Stimulated activated effector memory CD8-positive, alpha-beta T cell treated with anti-CD3 and anti-CD28 coated beads, Interleukin-12 subunit alpha, Interleukin-12 subunit beta, amount 100 ng/mL, for 72 hours (primary cell): Measurements from ENCODE around the gene VIP.
A peak's percentile ranks its signal among the peaks of the same experiment; 100 is the strongest.
"Not testable (repeated sequence)": the region's sequence is repeated elsewhere in the genome, so short reads cannot be mapped to it uniquely, and the experiment has no call there.

Experiments
- ATAC-seq: fragments of 150-1000 bp; cut with Tn5 transposase; 2 replicates; pipeline ENCODE4 v1.10.0; 2021
- DNase-seq, 2 donors: peaks; one replicate each; pipeline ENCODE4 v3.0.0; 2021 to 2022; ENCODE audit warnings: low spot score in 2 of 2
- H3K27ac Mint-ChIP-seq: one replicate; pipeline ENCODE4 v1.8.0; 2022; ENCODE audit warnings: mild to moderate bottlenecking, mixed read lengths
- H3K36me3 Mint-ChIP-seq: one replicate; pipeline ENCODE4 v1.8.0; 2022; ENCODE audit warnings: mild to moderate bottlenecking, mixed read lengths
- H3K4me1 Mint-ChIP-seq: one replicate; pipeline ENCODE4 v1.8.0; 2022; ENCODE audit warnings: mixed read lengths
- H3K4me3 Mint-ChIP-seq: one replicate; pipeline ENCODE4 v1.8.0; 2022; ENCODE audit warnings: mild to moderate bottlenecking, mixed read lengths
- H3K9me3 Mint-ChIP-seq: one replicate; pipeline ENCODE4 v1.8.0; 2022; ENCODE audit warnings: mixed read lengths

Gene VIP

GRCh38 chr6:152750694-152751093 lies at the start of gene VIP:
Gene VIP, plus strand, starts transcription at chr6:152750797. Its CDS starts 1,381 bp downstream, at chr6:152752178.
- no peaks in the 10 kb centered on the region for H3K9me3 Mint-ChIP-seq
- H3K4me1 Mint-ChIP-seq = no peaks in the 10 kb centered on the region
- H3K36me3 Mint-ChIP-seq = no peaks in the 10 kb centered on the region
- no peak within 1 kb of the TSS for H3K27ac Mint-ChIP-seq
- DNase-seq = no peak
- ATAC-seq = peak; percentile 40
- H3K4me3 Mint-ChIP-seq = no peak within 1 kb of the TSS

DNA sequence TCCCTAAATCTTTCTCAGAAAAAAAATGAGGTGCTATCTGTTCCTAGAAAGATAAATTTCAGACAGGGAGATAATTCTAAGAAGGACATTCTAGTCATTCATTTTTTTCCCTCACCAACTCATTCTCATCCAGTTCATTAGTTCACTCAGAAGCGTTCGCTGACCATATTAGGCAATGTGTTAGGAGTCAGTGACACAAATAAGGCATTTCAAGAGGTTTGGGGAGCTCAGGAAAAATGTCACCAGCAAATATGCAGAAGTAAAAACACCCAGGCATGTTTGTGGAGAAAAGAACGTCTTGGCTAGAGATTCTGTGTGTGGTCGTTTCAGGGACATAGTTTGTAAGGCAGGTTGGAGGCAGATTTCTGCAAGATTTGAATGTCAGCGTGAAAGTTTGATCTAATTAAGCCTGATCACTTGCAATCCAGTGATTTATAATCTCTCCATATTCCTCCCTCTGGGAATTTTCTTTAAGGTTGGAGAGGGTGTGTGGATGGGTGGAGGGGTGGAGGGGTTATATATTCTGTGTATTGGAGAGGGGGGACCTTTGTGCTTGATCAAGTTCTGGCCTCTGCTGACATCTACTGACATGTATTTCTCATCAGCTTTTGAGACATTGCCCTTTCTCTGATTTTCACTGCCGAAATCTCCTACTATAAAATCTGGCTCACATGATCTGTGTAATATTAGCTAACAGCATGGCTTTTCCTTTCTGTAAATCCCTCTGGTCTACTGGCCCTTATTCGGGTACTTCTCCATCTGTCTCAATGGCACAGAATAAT lies 49.3 kb upstream of the VIP start:
- Mint-ChIP-seq H3K4me1 (no peaks in the 10 kb centered on the region), H3K9me3 (no peaks in the 10 kb centered on the region), H3K36me3 (no peaks in the 10 kb centered on the region), H3K27ac (no peak overlapping the region), H3K4me3 (no peak overlapping the region)
- DNase-seq = no peak
- ATAC-seq = peak; percentile 36

- Mint-ChIP-seq H3K27ac (no peak overlapping the region), H3K4me3 (no peak overlapping the region), H3K9me3 (no peaks in the 10 kb centered on the region), H3K36me3 (no peaks in the 10 kb centered on the region), H3K4me1 (no peaks in the 10 kb centered on the region)
- DNase-seq = no peak
- no peak for ATAC-seq
Observed at GRCh38 chr6:152701863-152702401, 48.7 kb upstream of the VIP start.

GRCh38 chr6:152703750-152704149 lies 46.8 kb upstream of the VIP start:
- not testable (repeated sequence) for ATAC-seq, H3K27ac Mint-ChIP-seq

DNA sequence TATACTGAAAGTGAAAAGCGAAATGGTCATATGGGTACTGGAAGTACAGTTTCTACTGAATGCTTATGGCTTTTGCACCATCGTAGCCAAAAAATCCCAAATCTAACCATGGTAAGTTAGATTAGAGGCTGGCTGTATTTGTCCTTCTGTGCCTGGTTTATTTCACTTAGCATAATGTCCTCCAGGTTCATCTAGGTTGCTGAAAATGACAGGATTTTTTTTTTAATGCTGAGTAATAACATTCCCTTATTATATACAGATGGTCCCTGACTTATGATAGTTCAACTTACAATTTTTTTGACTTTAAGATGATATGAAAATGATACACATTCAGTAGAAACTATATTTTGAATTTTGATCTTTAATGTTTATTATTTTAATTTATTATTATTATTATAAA lies 45.3 kb upstream of the VIP start:
- DNase-seq (no peak), ATAC-seq (no peak)
- no peaks in the 10 kb centered on the region for H3K4me1 Mint-ChIP-seq
- H3K36me3 Mint-ChIP-seq = no peaks in the 10 kb centered on the region
- no peaks in the 10 kb centered on the region for H3K9me3 Mint-ChIP-seq
- H3K4me3 Mint-ChIP-seq = no peak overlapping the region
- no peak overlapping the region for H3K27ac Mint-ChIP-seq

More at GRCh38 chr6:152703750-152704149, 46.8 kb upstream of the VIP start:
- not testable (repeated sequence) for H3K36me3 Mint-ChIP-seq, H3K4me1 Mint-ChIP-seq, DNase-seq, H3K4me3 Mint-ChIP-seq, H3K9me3 Mint-ChIP-seq

DNA sequence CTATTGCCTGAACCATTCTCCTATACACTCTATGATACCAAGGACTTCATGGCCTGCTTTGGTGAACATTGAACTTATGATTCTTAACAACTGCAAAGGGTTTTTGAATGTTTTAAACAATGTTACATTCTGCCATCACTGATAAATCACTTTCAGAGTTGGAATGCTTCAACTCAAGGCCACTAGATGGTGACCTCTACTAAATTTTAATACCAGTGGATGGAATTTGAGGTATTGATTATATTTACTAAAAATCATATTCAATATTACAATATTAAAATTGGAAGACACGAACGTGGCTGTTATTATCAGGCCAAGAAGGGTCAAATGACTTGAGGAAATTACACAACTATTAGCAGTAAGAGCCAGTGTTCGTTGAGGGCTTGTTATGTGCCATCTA lies 34.3 kb upstream of the VIP start:
- no peak for DNase-seq
- no peak for ATAC-seq
- no peak overlapping the region for H3K4me3 Mint-ChIP-seq
- H3K36me3 Mint-ChIP-seq = no peaks in the 10 kb centered on the region
- no peak overlapping the region for H3K27ac Mint-ChIP-seq
- H3K9me3 Mint-ChIP-seq = peaks cover 12% of the 10 kb centered on the region
- H3K4me1 Mint-ChIP-seq = no peaks in the 10 kb centered on the region

DNA sequence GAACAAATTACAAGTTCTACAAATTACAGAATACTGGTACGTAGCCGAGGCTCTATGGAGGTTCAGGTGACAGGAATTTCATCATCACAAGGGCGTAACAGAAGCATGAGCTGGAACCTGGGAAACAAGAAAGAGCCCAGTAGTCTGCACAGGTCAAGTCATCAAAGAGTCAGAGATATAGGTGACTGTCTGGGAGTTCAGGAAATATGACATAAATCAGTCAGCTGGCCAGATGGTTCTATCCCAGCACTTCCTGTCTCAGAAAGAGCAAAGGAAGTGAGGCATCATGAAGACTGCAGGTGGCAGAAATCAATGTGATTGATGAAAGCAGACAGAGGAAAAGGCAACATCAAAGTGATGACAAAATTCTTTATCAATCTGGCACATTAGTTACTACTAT lies 29.6 kb upstream of the VIP start:
- Mint-ChIP-seq H3K9me3 (no peaks in the 10 kb centered on the region), H3K36me3 (no peaks in the 10 kb centered on the region), H3K4me1 (no peaks in the 10 kb centered on the region), H3K4me3 (no peak overlapping the region), H3K27ac (no peak overlapping the region)
- ATAC-seq (no peak), DNase-seq (no peak)

DNA sequence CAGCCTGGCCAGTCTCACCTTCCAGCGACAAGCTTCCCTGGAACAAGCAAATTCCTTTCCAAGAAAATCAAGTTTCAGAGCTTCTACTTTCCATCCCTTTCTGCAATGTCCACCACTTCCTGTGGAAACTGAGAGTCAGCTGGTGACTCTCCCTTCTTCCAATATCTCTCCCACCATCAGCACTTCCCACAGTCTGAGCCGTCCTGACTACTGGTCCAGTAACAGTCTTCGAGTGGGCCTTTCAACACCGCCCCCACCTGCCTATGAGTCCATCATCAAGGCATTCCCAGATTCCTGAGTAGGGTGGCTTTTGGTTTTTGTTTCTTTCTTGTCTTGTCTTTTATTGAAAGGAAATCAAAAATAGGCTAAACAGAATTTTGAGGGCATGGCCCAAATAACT lies 28.6 kb upstream of the VIP start:
- H3K4me3 Mint-ChIP-seq = no peak overlapping the region
- H3K4me1 Mint-ChIP-seq = no peaks in the 10 kb centered on the region
- H3K27ac Mint-ChIP-seq = no peak overlapping the region
- no peaks in the 10 kb centered on the region for H3K36me3 Mint-ChIP-seq
- DNase-seq (no peak), ATAC-seq (no peak)
- no peaks in the 10 kb centered on the region for H3K9me3 Mint-ChIP-seq

GRCh38 chr6:152723398-152723797 lies 27.2 kb upstream of the VIP start:
- ATAC-seq = no peak
- no peaks in the 10 kb centered on the region for H3K4me1 Mint-ChIP-seq
- no peak overlapping the region for H3K27ac Mint-ChIP-seq
- H3K9me3 Mint-ChIP-seq = no peaks in the 10 kb centered on the region
- no peak for DNase-seq
- no peaks in the 10 kb centered on the region for H3K36me3 Mint-ChIP-seq
- no peak overlapping the region for H3K4me3 Mint-ChIP-seq

DNA sequence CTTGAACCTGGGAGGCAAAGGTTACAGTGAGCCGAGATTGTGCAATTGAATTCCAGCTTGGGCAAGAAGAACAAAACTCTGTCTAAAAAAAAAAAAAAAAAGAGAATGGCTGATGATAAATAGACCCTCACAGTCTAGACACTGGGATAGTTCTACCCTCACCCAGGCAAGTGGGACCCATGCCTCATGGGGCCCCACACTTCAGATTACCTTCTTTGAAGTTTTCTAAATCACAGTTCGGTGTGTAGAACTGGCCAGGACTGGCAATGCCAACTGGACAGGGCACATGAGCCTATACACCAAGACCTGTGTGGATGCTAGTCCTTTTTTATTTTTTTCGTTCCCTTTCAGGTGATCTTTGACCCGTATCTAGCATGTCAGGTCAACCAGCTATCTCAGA lies 24.3 kb upstream of the VIP start:
- ATAC-seq = no peak
- no peaks in the 10 kb centered on the region for H3K9me3 Mint-ChIP-seq
- no peaks in the 10 kb centered on the region for H3K4me1 Mint-ChIP-seq

DNA sequence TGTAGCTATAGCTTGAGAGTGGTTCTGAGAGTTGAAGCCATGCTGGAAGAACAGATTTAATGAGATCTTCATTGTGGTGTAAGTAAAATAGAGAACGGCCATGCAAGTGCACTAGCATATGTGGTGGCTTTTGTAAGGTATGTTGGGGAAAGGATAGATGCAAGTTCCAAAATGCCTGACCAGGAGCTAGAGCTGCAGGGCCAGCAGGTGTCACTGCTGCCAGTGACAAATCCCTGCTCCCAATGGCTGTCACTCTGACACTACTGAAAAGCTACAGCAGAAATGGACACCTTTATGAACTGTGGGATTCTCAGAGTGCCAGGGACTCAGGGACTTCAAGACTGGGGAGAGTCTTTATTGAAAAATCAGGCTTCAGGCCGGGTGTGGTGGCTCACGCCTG lies 23.1 kb upstream of the VIP start:
- no peak overlapping the region for H3K4me3 Mint-ChIP-seq
- H3K36me3 Mint-ChIP-seq = no peaks in the 10 kb centered on the region
- no peaks in the 10 kb centered on the region for H3K4me1 Mint-ChIP-seq
- H3K9me3 Mint-ChIP-seq = no peaks in the 10 kb centered on the region
- DNase-seq (no peak), ATAC-seq (no peak)
- H3K27ac Mint-ChIP-seq = no peak overlapping the region

More for the DNA sequence above, 24.3 kb upstream of the VIP start:
- no peak for DNase-seq
- Mint-ChIP-seq H3K36me3 (no peaks in the 10 kb centered on the region), H3K27ac (no peak overlapping the region), H3K4me3 (no peak overlapping the region)

- no peak for DNase-seq
- Mint-ChIP-seq H3K27ac (no peak overlapping the region), H3K36me3 (no peaks in the 10 kb centered on the region), H3K4me3 (no peak overlapping the region), H3K4me1 (no peaks in the 10 kb centered on the region), H3K9me3 (no peaks in the 10 kb centered on the region)
- ATAC-seq = no peak
Observed at GRCh38 chr6:152734630-152735029, 16.0 kb upstream of the VIP start.

GRCh38 chr6:152736687-152737273 lies 13.8 kb upstream of the VIP start:
- Mint-ChIP-seq H3K27ac (no peak overlapping the region), H3K9me3 (no peaks in the 10 kb centered on the region), H3K4me1 (no peaks in the 10 kb centered on the region), H3K4me3 (no peak overlapping the region), H3K36me3 (no peaks in the 10 kb centered on the region)
- DNase-seq (no peak), ATAC-seq (no peak)

DNA sequence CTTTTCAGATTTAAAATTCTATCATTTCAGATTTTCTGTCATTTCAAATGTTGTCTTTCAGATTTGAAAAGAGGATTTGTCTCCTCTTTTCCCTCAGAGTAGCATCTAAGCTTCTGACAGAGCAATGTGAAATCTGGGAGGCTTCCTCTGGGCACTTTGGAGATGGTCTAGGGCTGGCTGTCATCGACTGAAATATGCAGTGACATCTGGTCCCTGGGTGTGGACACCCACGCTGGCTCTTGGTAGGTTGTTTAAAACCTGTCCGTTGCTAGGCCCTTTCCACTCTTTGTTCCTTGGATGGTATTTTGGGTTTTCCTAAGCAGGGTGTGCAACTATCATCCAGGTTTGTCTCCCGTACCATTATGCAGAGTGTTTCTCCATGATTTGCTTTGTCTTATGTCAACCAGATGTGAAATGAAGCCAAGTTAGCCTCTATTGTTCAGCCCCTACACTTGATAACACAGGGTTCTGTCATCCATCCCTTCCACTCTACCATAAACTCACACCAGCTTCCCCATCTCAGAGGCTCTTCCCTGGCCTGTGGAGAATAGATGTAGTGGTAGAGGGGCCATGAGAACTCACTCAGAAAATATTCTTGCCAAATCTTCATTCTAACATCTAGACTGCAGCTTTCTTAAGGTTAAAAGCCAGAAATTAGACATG lies 5.0 kb upstream of the VIP start:
- H3K4me3 Mint-ChIP-seq = no peak overlapping the region
- no peaks in the 10 kb centered on the region for H3K4me1 Mint-ChIP-seq
- no peaks in the 10 kb centered on the region for H3K9me3 Mint-ChIP-seq
- H3K27ac Mint-ChIP-seq = no peak overlapping the region
- H3K36me3 Mint-ChIP-seq = no peaks in the 10 kb centered on the region
- ATAC-seq = no peak
- DNase-seq = no peak

GRCh38 chr6:152746172-152746553 lies 4.4 kb upstream of the VIP start:
- no peak for ATAC-seq
- no peaks in the 10 kb centered on the region for H3K36me3 Mint-ChIP-seq
- no peak overlapping the region for H3K4me3 Mint-ChIP-seq

DNA sequence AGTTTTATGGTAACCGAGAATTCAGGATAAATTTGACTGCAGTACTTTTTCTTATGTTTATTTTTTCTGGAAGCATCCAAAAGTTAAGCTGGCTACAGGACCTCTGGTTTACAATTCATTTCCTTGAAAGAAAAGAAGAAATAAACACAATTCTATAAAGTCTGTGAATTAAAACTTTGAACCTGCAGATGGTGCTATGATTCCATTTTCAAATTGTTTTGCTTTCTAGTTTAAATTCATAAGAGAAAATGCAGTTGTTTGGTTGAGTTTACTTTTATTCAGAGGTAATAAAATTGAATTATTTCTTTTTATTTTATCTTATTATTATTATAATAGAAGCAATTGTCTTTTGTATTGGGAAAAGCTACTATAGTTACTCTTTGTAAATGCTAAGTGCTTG lies 1.8 kb upstream of the VIP start:
- ATAC-seq (no peak), DNase-seq (no peak)
- H3K4me3 Mint-ChIP-seq = no peak overlapping the region
- no peaks in the 10 kb centered on the region for H3K4me1 Mint-ChIP-seq
- no peaks in the 10 kb centered on the region for H3K36me3 Mint-ChIP-seq
- H3K27ac Mint-ChIP-seq = no peak overlapping the region
- no peaks in the 10 kb centered on the region for H3K9me3 Mint-ChIP-seq

More at GRCh38 chr6:152746172-152746553, 4.4 kb upstream of the VIP start:
- H3K27ac Mint-ChIP-seq = no peak overlapping the region
- H3K4me1 Mint-ChIP-seq = no peaks in the 10 kb centered on the region
- H3K9me3 Mint-ChIP-seq = no peaks in the 10 kb centered on the region
- DNase-seq = no peak
